ENCODE data around the gene AGR2. TPM values are rescaled to one million over a fixed set of nuclear protein-coding genes. Genes with fewer than 3 reads are reported as not detected.
"Not testable (repeated sequence)": the region's sequence is repeated elsewhere in the genome, so short reads cannot be mapped to it uniquely, and the experiment has no call there.

AGR2 gene
- 10 to 100 TPM in 1 of 4 donors, 1 to 10 TPM in 2, not detected in 1; 2.6 to 23.9 (median 4.1) TPM for total RNA-seq

DNA sequence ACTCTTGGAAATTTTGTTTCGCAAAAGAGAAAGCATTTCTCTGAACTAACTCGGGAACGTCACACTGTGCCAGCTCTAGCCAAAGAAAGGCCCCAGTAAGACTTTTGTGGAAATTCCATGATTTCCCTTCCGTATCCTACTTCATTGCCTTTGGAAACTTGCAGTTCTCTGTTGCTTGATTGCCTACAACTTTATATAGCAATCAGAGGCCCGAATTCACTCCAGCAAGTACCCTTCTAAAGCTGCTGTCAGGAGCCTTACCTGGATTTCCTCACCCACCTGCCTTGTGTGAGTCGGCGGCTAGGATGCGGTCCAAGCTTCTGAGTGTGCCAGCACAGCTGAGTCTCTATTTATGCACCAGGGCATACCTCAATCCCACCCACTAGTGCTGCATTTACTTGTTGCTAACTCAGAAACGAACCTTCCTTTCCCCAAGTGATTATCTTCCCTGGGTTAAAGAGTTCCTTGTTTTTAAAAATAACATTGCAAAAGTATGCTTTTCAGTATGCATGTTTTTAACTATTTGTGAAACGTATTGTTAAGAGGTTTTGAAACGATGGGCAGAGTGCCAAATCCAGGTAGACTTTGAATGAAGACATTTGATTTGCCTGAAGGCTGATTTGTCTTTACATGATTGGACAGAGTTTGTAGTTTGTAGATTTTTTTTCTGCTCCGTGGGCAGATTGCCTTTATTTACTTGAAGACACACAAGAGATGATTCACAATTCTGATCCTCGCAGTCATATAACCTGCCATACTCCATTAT, at the start of gene AGR2:
AGR2 (minus strand) TSS at position 326 of the 766 bp plus-strand sequence. CDS start 3,203 bp downstream, outside the sequence.
- no peaks in the 10 kb centered on the region for H3K36me3 ChIP-seq
- no peak within 1 kb of the TSS for H3K27ac ChIP-seq
- TF ChIP-seq, protein P1, sequence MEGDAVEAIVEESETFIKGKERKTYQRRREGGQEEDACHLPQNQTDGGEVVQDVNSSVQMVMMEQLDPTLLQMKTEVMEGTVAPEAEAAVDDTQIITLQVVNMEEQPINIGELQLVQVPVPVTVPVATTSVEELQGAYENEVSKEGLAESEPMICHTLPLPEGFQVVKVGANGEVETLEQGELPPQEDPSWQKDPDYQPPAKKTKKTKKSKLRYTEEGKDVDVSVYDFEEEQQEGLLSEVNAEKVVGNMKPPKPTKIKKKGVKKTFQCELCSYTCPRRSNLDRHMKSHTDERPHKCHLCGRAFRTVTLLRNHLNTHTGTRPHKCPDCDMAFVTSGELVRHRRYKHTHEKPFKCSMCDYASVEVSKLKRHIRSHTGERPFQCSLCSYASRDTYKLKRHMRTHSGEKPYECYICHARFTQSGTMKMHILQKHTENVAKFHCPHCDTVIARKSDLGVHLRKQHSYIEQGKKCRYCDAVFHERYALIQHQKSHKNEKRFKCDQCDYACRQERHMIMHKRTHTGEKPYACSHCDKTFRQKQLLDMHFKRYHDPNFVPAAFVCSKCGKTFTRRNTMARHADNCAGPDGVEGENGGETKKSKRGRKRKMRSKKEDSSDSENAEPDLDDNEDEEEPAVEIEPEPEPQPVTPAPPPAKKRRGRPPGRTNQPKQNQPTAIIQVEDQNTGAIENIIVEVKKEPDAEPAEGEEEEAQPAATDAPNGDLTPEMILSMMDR (IDR thresholded peaks at IDR 0.05) = no peak
- TF ChIP-seq POLR2A (IDR thresholded peaks at IDR 0.05) = no peak
- H3K4me3 ChIP-seq (replicated peaks in 1 of 3) = no peak within 1 kb of the TSS
- intact Hi-C loops (cut with DNase I) = loop anchor here (10.0 kb wide), 1 partner anchor 110 kb away; no protein-coding TSS in a partner anchor
- H3K27me3 ChIP-seq = no peaks in the 10 kb centered on the region
- H3K9me3 ChIP-seq = no peaks in the 10 kb centered on the region
- WGBS, 2 donors = 58 to 65% methylated on average over 13 of the region's 13 CpGs
- peak; percentile 39 to 53 for DNase-seq
- peaks cover 0 to 9% of the 10 kb centered on the region in 2 donors for H3K4me1 ChIP-seq

DNA sequence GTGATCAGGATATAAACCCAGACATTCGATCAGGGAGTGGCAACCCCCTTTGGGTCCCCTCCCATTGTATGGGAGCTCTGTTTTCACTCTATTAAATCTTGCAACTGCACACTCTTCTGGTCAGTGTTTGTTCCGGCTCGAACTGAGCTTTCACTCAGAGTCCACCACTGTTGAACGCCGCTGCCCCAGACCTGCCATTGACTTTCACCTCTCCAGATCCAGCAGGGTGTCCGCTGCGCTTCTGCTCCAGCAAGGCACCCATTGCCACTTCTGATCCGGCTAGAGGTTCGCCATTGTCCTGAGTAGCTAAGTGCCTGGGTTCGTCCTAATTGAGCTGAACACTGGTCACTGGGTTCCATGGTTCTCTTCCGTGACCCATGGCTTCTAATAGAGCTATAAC, 48.4 kb upstream of the AGR2 start:
- intact Hi-C loops (cut with DNase I); H3K4me1 ChIP-seq; H3K36me3 ChIP-seq; H3K27me3 ChIP-seq; H3K4me3 ChIP-seq (replicated peaks in 1 of 3); H3K27ac ChIP-seq; H3K9me3 ChIP-seq; DNase-seq: not testable (repeated sequence)
- WGBS, 2 donors = 94 to 96% methylated on average over 11 of the region's 11 CpGs

DNA sequence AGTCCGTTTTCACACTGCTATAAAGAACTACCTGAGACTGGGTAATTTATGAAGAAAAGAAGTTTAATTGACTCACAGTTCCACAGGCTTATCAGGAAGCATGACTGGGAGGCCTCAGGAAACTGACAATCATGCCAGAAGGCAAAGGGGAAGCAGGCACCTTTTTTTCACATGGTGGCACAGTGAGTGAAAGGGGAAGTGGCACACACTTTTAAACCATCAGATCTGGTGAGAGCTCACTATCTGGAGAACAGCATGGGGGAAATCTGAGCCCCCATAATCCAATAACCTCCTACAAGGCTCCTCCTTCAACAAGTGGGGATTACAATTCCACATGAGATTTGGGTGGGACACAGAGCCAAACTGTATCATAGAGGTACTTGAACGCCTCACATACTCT, 47.0 kb upstream of the AGR2 start:
- Histone ChIP-seq H3K36me3 (no peaks in the 10 kb centered on the region), H3K27ac (no peak overlapping the region), H3K4me3 (replicated peaks in 1 of 3) (no peak overlapping the region), H3K4me1 (no peaks in the 10 kb centered on the region), H3K27me3 (no peaks in the 10 kb centered on the region), H3K9me3 (no peaks in the 10 kb centered on the region)
- 48 to 85% methylated on average over 2 of the region's 2 CpGs for WGBS, 2 donors
- TF ChIP-seq POLR2A (IDR thresholded peaks at IDR 0.05) = no peak
- TF ChIP-seq, protein P1 (IDR thresholded peaks at IDR 0.05) = no peak
- DNase-seq = no peak
- intact Hi-C loops (cut with DNase I) = no loop called here

DNA sequence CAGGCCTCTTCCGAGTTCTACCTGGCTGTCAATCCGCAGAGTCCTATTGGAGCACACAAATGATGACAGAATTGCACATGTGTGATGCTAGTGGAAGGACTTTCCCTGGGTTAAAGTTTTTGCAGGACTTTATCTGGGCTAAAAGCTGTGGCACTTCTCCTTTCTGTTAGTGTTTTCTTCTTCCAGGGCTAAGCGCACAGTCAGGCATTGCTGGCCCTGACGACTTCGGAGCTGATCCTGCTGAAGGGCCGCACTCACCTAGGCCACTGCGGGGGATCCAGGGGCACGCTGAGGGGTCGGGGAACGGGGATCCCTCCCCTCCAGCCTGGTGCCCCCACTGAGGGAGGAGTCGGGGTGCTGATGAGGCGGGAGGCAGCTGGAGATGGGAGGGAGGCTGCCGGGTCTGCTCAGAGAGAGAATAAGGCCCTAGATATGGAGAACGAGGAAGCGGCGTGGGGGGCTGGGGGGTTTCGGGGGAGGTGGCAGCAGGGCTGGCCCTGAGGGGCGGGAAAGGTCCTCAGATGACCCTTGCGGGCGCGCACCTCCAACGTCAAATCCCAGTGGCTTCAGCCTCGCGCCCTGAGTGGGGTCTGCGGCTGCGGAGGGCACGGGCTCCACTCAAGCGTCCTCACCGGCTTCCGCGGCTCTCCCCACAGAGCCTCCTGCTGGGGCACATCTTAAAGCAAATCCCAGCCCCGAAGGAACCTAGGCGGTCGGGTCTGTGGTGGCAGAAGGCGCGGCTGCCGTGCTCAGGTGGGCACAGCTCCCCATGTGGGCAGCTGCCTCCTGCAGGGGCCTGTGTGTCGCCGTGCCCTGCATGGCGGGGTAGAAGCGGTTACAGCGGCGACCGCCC, 46.0 kb upstream of the AGR2 start:
- TF ChIP-seq, protein P1 (IDR thresholded peaks at IDR 0.05) = no peak
- TF ChIP-seq POLR2A (IDR thresholded peaks at IDR 0.05) = no peak

DNA sequence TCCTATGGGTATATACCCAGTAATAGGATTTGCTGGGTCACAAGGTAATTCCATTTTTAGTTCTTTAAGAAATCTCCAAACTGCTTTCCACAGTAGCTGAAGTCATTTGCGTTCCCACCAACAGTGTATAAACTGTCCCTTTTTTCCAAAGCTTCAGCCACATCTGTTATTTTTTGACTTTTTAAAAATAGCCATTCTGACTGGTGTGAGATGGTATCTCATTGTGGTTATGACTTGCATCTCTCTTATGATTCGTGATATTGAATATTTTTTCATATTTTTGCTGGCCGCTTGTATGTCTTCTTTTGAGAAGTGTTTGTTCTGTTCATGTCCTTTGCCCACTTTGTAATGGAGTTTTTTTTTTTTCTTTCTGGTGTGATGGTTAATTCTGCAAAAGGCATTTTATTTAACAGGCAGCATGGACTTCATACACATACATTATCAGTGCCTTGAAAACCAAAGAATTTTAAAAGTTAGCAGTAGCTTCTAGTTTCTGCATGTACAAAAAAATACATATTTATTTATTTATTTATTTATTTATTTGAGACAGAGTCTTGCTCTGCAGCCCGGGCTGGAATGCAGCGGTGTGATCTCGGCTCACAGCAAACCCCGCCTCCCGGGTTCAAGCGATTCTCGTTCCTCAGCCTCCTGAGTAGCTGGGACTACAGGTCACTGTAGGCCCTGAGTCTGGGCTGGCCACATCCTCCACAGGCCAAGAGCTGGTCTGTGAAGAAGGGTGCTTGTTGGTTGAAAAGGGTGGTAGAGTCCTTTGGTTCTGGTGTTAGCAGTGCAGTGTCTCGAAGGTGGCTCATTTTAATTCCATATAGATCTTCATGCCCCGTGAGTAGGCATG, 44.7 kb upstream of the AGR2 start:
- TF ChIP-seq, protein P1 (IDR thresholded peaks at IDR 0.05) = no peak
- no peak for TF ChIP-seq POLR2A (IDR thresholded peaks at IDR 0.05)
- Histone ChIP-seq H3K9me3 (no peaks in the 10 kb centered on the region), H3K27ac (no peak overlapping the region), H3K4me1 (no peaks in the 10 kb centered on the region), H3K36me3 (no peaks in the 10 kb centered on the region), H3K27me3 (no peaks in the 10 kb centered on the region), H3K4me3 (replicated peaks in 1 of 3) (no peak overlapping the region)
- intact Hi-C loops (cut with DNase I) = no loop called here
- WGBS, 2 donors = 89 to 95% methylated on average over 12 of the region's 12 CpGs
- no peak for DNase-seq

More for the DNA sequence above, 46.0 kb upstream of the AGR2 start:
- H3K36me3 ChIP-seq = no peaks in the 10 kb centered on the region
- no peak overlapping the region for H3K27ac ChIP-seq
- H3K4me3 ChIP-seq (replicated peaks in 1 of 3) = no peak overlapping the region
- intact Hi-C loops (cut with DNase I) = no loop called here
- DNase-seq = no peak
- WGBS, 2 donors = 65 to 78% methylated on average over 37 to 41 of the region's 44 CpGs
- H3K9me3 ChIP-seq = no peaks in the 10 kb centered on the region
- H3K4me1 ChIP-seq = no peaks in the 10 kb centered on the region
- H3K27me3 ChIP-seq = no peaks in the 10 kb centered on the region
